LNCAP (cell line): ENCODE results near the gene UPK3A.

Experiments used
- CTCF ChIP-seq: fragments of 450-650 bp; IDR thresholded peaks from 2 replicates; pipeline ENCODE4 v1.5.1; 2017; ENCODE audit warnings: mild to moderate bottlenecking

UPK3A gene

GRCh38 chr22:45281010-45281409 lies 3.7 kb upstream of the UPK3A start:
- no peak for TF ChIP-seq CTCF

- TF ChIP-seq CTCF: no peak
Observed at GRCh38 chr22:45285263-45286058, 712 bp downstream of the UPK3A start.

GRCh38 chr22:45286854-45287551 lies 2.3 kb downstream of the UPK3A start:
- no peak for TF ChIP-seq CTCF

GRCh38 chr22:45290410-45290936 lies 5.7 kb downstream of the UPK3A start:
- TF ChIP-seq CTCF: no peak

GRCh38 chr22:45291061-45291930 lies 6.5 kb downstream of the UPK3A start:
- TF ChIP-seq CTCF: no peak

GRCh38 chr22:45291931-45292290 lies 7.2 kb downstream of the UPK3A start:
- no peak for TF ChIP-seq CTCF

GRCh38 chr22:45292731-45293442 lies 8.1 kb downstream of the UPK3A start:
- TF ChIP-seq CTCF: no peak
